HL-60 (cell line): ENCODE measurements around the gene PARVB.

Experiments used
- DNase-seq, 2 experiments: peaks; one replicate each; pipeline ENCODE4 v3.0.0-alpha.2; 2010 to 2020; ENCODE audit warnings: low read depth in 1 of 2, low spot score in 1 of 2
- H3K27ac ChIP-seq: fragments of 250-450 bp; sonication (Bioruptor Pico); replicated peaks from 2 replicates; pipeline ENCODE4 v1.5.1; 2020; ENCODE audit warnings: mild to moderate bottlenecking, moderate library complexity
- H3K27me3 ChIP-seq: fragments of 250-450 bp; sonication (Bioruptor Pico); 2 replicates; pipeline ENCODE4 v1.5.1; 2021; ENCODE audit warnings: mild to moderate bottlenecking, moderate library complexity; ENCODE audit not compliant: insufficient read depth, poor library complexity, severe bottlenecking
- H3K4me3 ChIP-seq: replicated peaks from 2 replicates; pipeline ENCODE4 v1.5.1; 2011; ENCODE audit warnings: mild to moderate bottlenecking, control low read depth, low read length; ENCODE audit not compliant: insufficient read depth
- GABPA ChIP-seq: IDR thresholded peaks from 2 replicates; pipeline ENCODE4 v1.6.1; 2012; ENCODE audit warnings: low read depth
- POLR2AphosphoS5 ChIP-seq: IDR thresholded peaks from 2 replicates; pipeline ENCODE4 v1.6.1; 2012; ENCODE audit warnings: low read depth
- REST ChIP-seq: IDR thresholded peaks from 2 replicates; pipeline ENCODE4 v1.6.1; 2012; ENCODE audit warnings: low read depth; ENCODE audit not compliant: insufficient replicate concordance
- SPI1 ChIP-seq: IDR thresholded peaks from 2 replicates; pipeline ENCODE4 v1.6.1; 2012; ENCODE audit warnings: low read depth, mild to moderate bottlenecking, borderline replicate concordance
- TF ChIP-seq, protein P1 (sequence below): IDR thresholded peaks from one replicate; pipeline ENCODE4 v1.5.1; 2011; ENCODE audit warnings: low read length, control low read depth, inconsistent platforms; ENCODE audit not compliant: insufficient read depth

The PARVB gene

DNA sequence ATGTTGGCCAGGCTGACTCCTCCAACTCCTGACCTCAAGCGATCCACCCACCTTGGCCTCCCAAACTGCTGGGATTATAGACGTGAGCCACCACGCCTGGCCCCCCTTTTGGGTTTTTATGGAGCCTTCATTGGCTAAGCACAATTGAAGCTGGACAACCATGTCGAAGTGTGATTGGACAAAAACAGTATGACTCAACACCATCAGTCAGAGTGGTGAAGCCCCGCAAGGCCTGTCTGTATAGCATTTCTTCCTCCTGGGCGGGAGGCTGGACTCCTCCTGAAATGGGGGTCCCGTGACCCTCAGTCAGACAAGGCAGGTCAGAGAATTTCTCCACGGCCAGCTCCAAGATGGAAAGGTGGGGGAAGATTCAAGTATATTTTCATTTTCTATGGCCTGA is 3.1 kb upstream of the PARVB start:
- no peak for DNase-seq
- H3K27me3 ChIP-seq = no peaks in the 10 kb centered on the region
- no peak for TF ChIP-seq POLR2AphosphoS5
- TF ChIP-seq, protein P1, sequence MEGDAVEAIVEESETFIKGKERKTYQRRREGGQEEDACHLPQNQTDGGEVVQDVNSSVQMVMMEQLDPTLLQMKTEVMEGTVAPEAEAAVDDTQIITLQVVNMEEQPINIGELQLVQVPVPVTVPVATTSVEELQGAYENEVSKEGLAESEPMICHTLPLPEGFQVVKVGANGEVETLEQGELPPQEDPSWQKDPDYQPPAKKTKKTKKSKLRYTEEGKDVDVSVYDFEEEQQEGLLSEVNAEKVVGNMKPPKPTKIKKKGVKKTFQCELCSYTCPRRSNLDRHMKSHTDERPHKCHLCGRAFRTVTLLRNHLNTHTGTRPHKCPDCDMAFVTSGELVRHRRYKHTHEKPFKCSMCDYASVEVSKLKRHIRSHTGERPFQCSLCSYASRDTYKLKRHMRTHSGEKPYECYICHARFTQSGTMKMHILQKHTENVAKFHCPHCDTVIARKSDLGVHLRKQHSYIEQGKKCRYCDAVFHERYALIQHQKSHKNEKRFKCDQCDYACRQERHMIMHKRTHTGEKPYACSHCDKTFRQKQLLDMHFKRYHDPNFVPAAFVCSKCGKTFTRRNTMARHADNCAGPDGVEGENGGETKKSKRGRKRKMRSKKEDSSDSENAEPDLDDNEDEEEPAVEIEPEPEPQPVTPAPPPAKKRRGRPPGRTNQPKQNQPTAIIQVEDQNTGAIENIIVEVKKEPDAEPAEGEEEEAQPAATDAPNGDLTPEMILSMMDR = no peak
- no peak for TF ChIP-seq SPI1
- TF ChIP-seq REST = no peak
- no peak for TF ChIP-seq GABPA
- no peak overlapping the region for H3K4me3 ChIP-seq
- no peak overlapping the region for H3K27ac ChIP-seq

- Histone ChIP-seq H3K27me3 (no peaks in the 10 kb centered on the region), H3K4me3 (peak overlapping the region; percentile 59), H3K27ac (peak overlapping the region; percentile 95)
- DNase-seq = peak in 1 of 2 experiments; percentile 50
- TF ChIP-seq REST (no peak), POLR2AphosphoS5 (peak; percentile 38; the same call in 1 of the 2 replicates)
These were observed 456 bp upstream of the PARVB start for GRCh38 chr22:44023404-44024287.

- no peaks in the 10 kb centered on the region for H3K27me3 ChIP-seq
- peak overlapping the region; percentile 59 for H3K4me3 ChIP-seq
- TF ChIP-seq, protein P1 = no peak
- TF ChIP-seq POLR2AphosphoS5 = peak; percentile 16; the same call in 1 of the 2 replicates
- peak; percentile 68; the same call in 1 of the 2 replicates for TF ChIP-seq SPI1
- peak overlapping the region; percentile 81 for H3K27ac ChIP-seq
- peak; percentile 72 to 73 for DNase-seq
These were observed 1.3 kb downstream of the PARVB start for GRCh38 chr22:44025171-44026065.

GRCh38 chr22:44026066-44026629 is 2.0 kb downstream of the PARVB start:
- Histone ChIP-seq H3K4me3 (peak overlapping the region; percentile 59), H3K27me3 (no peaks in the 10 kb centered on the region), H3K27ac (peak overlapping the region; percentile 81)
- no peak for TF ChIP-seq GABPA
- TF ChIP-seq SPI1 = no peak
- 0 out of 2 replicates have a peak, but pooled peaks have one; percentile 2 for TF ChIP-seq POLR2AphosphoS5
- DNase-seq = no peak
